Brain microvascular endothelial cell (primary cell): ENCODE results near the gene LRRFIP1.

ENCODE experiments used
- DNase-seq: peaks from one replicate; pipeline ENCODE4 v3.0.0-alpha.2; 2020
- H3K27ac ChIP-seq: fragments of 250-450 bp; sonication (Bioruptor Pico); 2 replicates; pipeline ENCODE4 v1.5.1; 2020; ENCODE audit warnings: mild to moderate bottlenecking, moderate library complexity
- H3K27me3 ChIP-seq: fragments of 250-450 bp; sonication (Bioruptor Pico); replicated peaks from 2 replicates; pipeline ENCODE4 v1.5.1; 2020; ENCODE audit warnings: mild to moderate bottlenecking
- H3K36me3 ChIP-seq: fragments of 250-450 bp; sonication (Bioruptor Pico); replicated peaks from 2 replicates; pipeline ENCODE4 v1.5.1; 2020; ENCODE audit warnings: mild to moderate bottlenecking
- H3K4me3 ChIP-seq: 2 replicates; pipeline ENCODE4 v1.5.1; 2011; ENCODE audit warnings: low read depth, mild to moderate bottlenecking, control low read depth, low read length, moderate library complexity
- in situ Hi-C: cut with HindIII; loops from 2 replicates; pipeline ENCODE4 v1.10.0; 2017; ENCODE audit warnings: low sequenced_read_pairs, low pct_ligation_motif_present
- TF ChIP-seq, protein P1 (sequence below): IDR thresholded peaks from 2 replicates; pipeline ENCODE4 v1.5.1; 2011; ENCODE audit warnings: low read depth, mild to moderate bottlenecking, moderate library complexity, low read length, control low read depth, inconsistent platforms; ENCODE audit errors: missing control alignments

The LRRFIP1 gene

DNA sequence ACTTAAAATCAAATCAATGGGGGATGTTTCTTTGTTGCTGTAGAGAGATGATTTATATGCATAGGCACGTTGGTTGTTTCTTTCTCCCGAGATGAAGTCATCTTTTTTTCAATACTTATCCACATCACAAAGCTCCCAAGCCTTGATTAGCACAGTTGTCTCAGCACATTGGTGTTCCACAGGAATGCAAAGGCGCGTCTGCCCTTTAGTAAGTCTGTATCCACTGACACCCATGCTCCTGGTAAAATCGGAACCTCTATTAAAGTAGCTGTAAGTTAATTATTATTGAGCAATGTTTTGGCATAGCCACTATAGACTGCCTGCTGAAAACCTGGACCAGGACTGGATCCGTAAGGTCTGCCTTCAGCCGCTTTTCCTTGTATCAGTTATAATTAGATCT is 93.6 kb downstream of the LRRFIP1 start:
- Histone ChIP-seq H3K36me3 (no peaks in the 10 kb centered on the region), H3K27ac (no peak overlapping the region), H3K27me3 (no peaks in the 10 kb centered on the region), H3K4me3 (no peak overlapping the region)
- in situ Hi-C loops: no loop called here
- TF ChIP-seq, protein P1, sequence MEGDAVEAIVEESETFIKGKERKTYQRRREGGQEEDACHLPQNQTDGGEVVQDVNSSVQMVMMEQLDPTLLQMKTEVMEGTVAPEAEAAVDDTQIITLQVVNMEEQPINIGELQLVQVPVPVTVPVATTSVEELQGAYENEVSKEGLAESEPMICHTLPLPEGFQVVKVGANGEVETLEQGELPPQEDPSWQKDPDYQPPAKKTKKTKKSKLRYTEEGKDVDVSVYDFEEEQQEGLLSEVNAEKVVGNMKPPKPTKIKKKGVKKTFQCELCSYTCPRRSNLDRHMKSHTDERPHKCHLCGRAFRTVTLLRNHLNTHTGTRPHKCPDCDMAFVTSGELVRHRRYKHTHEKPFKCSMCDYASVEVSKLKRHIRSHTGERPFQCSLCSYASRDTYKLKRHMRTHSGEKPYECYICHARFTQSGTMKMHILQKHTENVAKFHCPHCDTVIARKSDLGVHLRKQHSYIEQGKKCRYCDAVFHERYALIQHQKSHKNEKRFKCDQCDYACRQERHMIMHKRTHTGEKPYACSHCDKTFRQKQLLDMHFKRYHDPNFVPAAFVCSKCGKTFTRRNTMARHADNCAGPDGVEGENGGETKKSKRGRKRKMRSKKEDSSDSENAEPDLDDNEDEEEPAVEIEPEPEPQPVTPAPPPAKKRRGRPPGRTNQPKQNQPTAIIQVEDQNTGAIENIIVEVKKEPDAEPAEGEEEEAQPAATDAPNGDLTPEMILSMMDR: no peak
- DNase-seq: peak; percentile 61

GRCh38 chr2:237721458-237721857 is 94.1 kb downstream of the LRRFIP1 start:
- Histone ChIP-seq H3K36me3 (no peaks in the 10 kb centered on the region), H3K4me3 (no peak overlapping the region), H3K27me3 (no peaks in the 10 kb centered on the region), H3K27ac (no peak overlapping the region)
- in situ Hi-C loops: no loop called here
- no peak for DNase-seq
- TF ChIP-seq, protein P1: no peak

- in situ Hi-C loops: no loop called here
- no peaks in the 10 kb centered on the region for H3K27me3 ChIP-seq
- H3K36me3 ChIP-seq: no peaks in the 10 kb centered on the region
- no peak for DNase-seq
- H3K4me3 ChIP-seq: no peak overlapping the region
- H3K27ac ChIP-seq: no peak overlapping the region
- TF ChIP-seq, protein P1: no peak
Observed at GRCh38 chr2:237722616-237723015, 95.2 kb downstream of the LRRFIP1 start.

DNA sequence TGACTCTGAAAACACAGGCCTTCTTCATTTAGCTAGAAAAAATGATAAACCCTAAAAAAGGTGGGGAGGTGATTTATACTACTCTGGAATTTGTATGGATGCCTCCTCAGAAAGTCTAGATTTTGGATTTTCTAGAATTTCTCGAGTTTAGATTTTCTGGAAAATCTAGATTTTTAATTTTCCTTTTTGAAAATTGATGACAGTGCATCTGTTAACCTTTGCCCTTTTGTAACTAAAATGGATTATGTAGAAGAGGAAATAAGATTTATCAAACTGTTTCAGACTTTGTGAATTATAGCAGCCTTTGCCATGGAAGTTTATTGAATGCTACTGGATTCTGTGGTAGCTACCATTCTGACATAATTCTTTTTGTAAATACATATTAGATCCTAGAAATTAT is 95.6 kb downstream of the LRRFIP1 start:
- TF ChIP-seq, protein P1: no peak
- in situ Hi-C loops: no loop called here
- Histone ChIP-seq H3K27me3 (no peaks in the 10 kb centered on the region), H3K4me3 (no peak overlapping the region), H3K36me3 (no peaks in the 10 kb centered on the region), H3K27ac (no peak overlapping the region)
- no peak for DNase-seq

- in situ Hi-C loops: no loop called here
- TF ChIP-seq, protein P1: no peak
- H3K4me3 ChIP-seq: no peak overlapping the region
- no peak for DNase-seq
- H3K27ac ChIP-seq: no peak overlapping the region
- H3K27me3 ChIP-seq: no peaks in the 10 kb centered on the region
- no peaks in the 10 kb centered on the region for H3K36me3 ChIP-seq
Observed at GRCh38 chr2:237723602-237724001, 96.2 kb downstream of the LRRFIP1 start.

- Histone ChIP-seq H3K36me3 (no peaks in the 10 kb centered on the region), H3K27me3 (no peaks in the 10 kb centered on the region), H3K4me3 (no peak overlapping the region), H3K27ac (no peak overlapping the region)
- in situ Hi-C loops: no loop called here
- no peak for DNase-seq
- TF ChIP-seq, protein P1: no peak
Observed at GRCh38 chr2:237724811-237725478, 97.6 kb downstream of the LRRFIP1 start.
